ENCODE measurements around the gene NRM. TPM values are rescaled to one million over a fixed set of nuclear protein-coding genes. Genes with fewer than 3 reads are reported as not detected.

The NRM gene
- total and polyA plus RNA-seq, 2 of the 13 experiments (the other 11 are each of a cell fraction or from before 2014, with no cell fraction given): 12.5 to 16.0 TPM

- TF ChIP-seq MLXIP (CRISPR knock-in tag; IDR thresholded peaks at IDR 0.05; ENCODE audit: borderline replicate concordance) (no peak), CHD4 (IDR thresholded peaks at IDR 0.05; ENCODE audit: borderline replicate concordance, low read length) (no peak), ZNF142 (CRISPR knock-in tag; IDR thresholded peaks at IDR 0.05) (no peak), ZNF432 (CRISPR knock-in tag; IDR thresholded peaks at IDR 0.05; ENCODE audit: borderline replicate concordance) (no peak), SAFB2 (CRISPR knock-in tag; IDR thresholded peaks at IDR 0.05; ENCODE audit: borderline replicate concordance, low read depth) (no peak), PLSCR1 (CRISPR knock-in tag; IDR thresholded peaks at IDR 0.05; ENCODE audit: borderline replicate concordance) (no peak), ZSCAN30 (CRISPR knock-in tag; IDR thresholded peaks at IDR 0.05) (peak; percentile 59; the same call in 1 of the 2 replicates), ZSCAN25 (CRISPR knock-in tag; IDR thresholded peaks at IDR 0.05) (no peak), ZNF772 (CRISPR knock-in tag; IDR thresholded peaks at IDR 0.05) (no peak; the same call in 1 of the 2 replicates), ZNF7 (CRISPR knock-in tag; IDR thresholded peaks at IDR 0.05) (no peak)
Observed at GRCh38 chr6:30691208-30691847, 544 bp upstream of the NRM start (continued).

Data from HepG2 (cell line).